Glomerular endothelial cell (primary cell): ENCODE data around the gene CLEC4C. TPM values are rescaled to one million over a fixed set of nuclear protein-coding genes. Genes with fewer than 3 reads are reported as not detected.

Source experiments
- DNase-seq: peaks from one replicate; pipeline ENCODE4 v3.0.0-alpha.2; 2011; ENCODE audit warnings: low read depth, low spot score; ENCODE audit errors: extremely low read depth
- total RNA-seq: library from RNA; depleted of rRNA; stranded (reverse); fragments of >200 nt; gene quantifications from 2 replicates; pipeline ENCODE4 v1.2.3, GENCODE V29; 2015

The CLEC4C gene
- total RNA-seq, 1 donor from 2014 or later: not detected

- DNase-seq: no peak
Measured at GRCh38 chr12:7729746-7730145, 17.4 kb downstream of the CLEC4C start.

GRCh38 chr12:7723926-7724325 is 23.2 kb downstream of the CLEC4C start:
- no peak for DNase-seq

GRCh38 chr12:7719946-7720730 is 27.0 kb downstream of the CLEC4C start:
- DNase-seq: no peak

GRCh38 chr12:7716381-7716780 is 30.8 kb downstream of the CLEC4C start:
- no peak for DNase-seq

- no peak for DNase-seq
Measured at GRCh38 chr12:7712841-7713442, 34.2 kb downstream of the CLEC4C start.

- DNase-seq: no peak
Measured at GRCh38 chr12:7711133-7711532, 36.0 kb downstream of the CLEC4C start, which contains the start of gene DPPA3. Gene DPPA3 (plus strand): TSS chr12:7711433. CDS start chr12:7711571, 138 bp downstream.

- DNase-seq: no peak
Measured at GRCh38 chr12:7709969-7710675, 37.1 kb downstream of the CLEC4C start.

GRCh38 chr12:7705846-7706245 is 41.3 kb downstream of the CLEC4C start:
- no peak for DNase-seq

- DNase-seq: peak; percentile 55
Measured at GRCh38 chr12:7695566-7696197, 51.5 kb downstream of the CLEC4C start, which contains the start of gene GDF3. Gene GDF3 (minus strand): TSS chr12:7695775. CDS start chr12:7695728, 47 bp downstream.

- DNase-seq: peak; percentile 80
Measured at GRCh38 chr12:7695237-7695560, 52.0 kb downstream of the CLEC4C start.

GRCh38 chr12:7694556-7695236 is 52.5 kb downstream of the CLEC4C start:
- DNase-seq: no peak

GRCh38 chr12:7693793-7694192 is 53.4 kb downstream of the CLEC4C start:
- DNase-seq: no peak

GRCh38 chr12:7681535-7681934 is 65.6 kb downstream of the CLEC4C start:
- no peak for DNase-seq

Other genes with a start within 250 kb of the CLEC4C start
- not detected in 2 replicates for gene CD163, start 243.6 kb downstream of the CLEC4C start, total RNA-seq
- not detected in 2 replicates for gene APOBEC1, start 81.5 kb downstream of the CLEC4C start, total RNA-seq
- 0.53 and 0.78 TPM in 2 replicates for gene GDF3, start 51.6 kb downstream of the CLEC4C start, total RNA-seq
- not detected in 2 replicates for gene DPPA3, start 35.9 kb downstream of the CLEC4C start, total RNA-seq
- gene NANOGNB, start 17.8 kb upstream of the CLEC4C start, total RNA-seq: not detected in 2 replicates
- 0.82 TPM in 1 of 2 replicates, not detected in the other for gene NANOG, start 42.0 kb upstream of the CLEC4C start, total RNA-seq
- not detected in 2 replicates for gene SLC2A14, start 125.5 kb upstream of the CLEC4C start, total RNA-seq
- gene SLC2A3, start 188.8 kb upstream of the CLEC4C start, total RNA-seq: 21.3 and 25.8 TPM in 2 replicates